Measurements from ENCODE around the gene ARFGAP2.

The ARFGAP2 gene

DNA sequence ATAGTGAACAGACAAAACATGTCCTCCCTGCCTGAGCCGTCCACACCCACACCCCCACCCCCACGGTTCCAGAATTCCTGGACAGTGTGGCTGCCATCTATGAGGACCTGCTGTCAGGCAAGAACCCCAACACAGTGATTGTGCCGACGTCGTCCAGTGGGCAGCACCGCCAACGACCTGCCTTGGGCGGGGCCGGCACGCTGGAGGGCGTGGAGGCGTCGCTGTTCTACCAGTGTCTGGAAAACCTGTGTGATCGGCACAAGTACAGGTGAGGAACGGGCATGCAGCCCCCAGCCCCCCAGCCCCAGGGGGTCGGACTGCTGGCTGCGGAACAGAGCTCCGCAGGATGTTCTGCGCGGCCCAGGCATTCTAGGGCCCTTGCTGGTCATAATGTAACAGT is 19.7 kb downstream of the ARFGAP2 start:
- Histone ChIP-seq H3K9me3 (ENCODE audit: control insufficient read depth, low read length) (no peaks in the 10 kb centered on the region), H3K4me3 (ENCODE audit: low read depth, low read length) (no peak overlapping the region), H2AFZ (no peak overlapping the region), H3K79me2 (no peaks in the 10 kb centered on the region), H3K27ac (no peak overlapping the region), H3K36me3 (ENCODE audit: control insufficient read depth, insufficient read depth, low read length) (no peaks in the 10 kb centered on the region), H3K27me3 (ENCODE audit: control insufficient read depth, insufficient read depth, low read length) (no peaks in the 10 kb centered on the region), H3K9ac (no peak overlapping the region), H3K4me1 (no peaks in the 10 kb centered on the region), H3K4me2 (ENCODE audit: low read length) (no peak overlapping the region)
- TF ChIP-seq, protein P1, sequence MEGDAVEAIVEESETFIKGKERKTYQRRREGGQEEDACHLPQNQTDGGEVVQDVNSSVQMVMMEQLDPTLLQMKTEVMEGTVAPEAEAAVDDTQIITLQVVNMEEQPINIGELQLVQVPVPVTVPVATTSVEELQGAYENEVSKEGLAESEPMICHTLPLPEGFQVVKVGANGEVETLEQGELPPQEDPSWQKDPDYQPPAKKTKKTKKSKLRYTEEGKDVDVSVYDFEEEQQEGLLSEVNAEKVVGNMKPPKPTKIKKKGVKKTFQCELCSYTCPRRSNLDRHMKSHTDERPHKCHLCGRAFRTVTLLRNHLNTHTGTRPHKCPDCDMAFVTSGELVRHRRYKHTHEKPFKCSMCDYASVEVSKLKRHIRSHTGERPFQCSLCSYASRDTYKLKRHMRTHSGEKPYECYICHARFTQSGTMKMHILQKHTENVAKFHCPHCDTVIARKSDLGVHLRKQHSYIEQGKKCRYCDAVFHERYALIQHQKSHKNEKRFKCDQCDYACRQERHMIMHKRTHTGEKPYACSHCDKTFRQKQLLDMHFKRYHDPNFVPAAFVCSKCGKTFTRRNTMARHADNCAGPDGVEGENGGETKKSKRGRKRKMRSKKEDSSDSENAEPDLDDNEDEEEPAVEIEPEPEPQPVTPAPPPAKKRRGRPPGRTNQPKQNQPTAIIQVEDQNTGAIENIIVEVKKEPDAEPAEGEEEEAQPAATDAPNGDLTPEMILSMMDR (IDR thresholded peaks at IDR 0.05) = no peak

DNA sequence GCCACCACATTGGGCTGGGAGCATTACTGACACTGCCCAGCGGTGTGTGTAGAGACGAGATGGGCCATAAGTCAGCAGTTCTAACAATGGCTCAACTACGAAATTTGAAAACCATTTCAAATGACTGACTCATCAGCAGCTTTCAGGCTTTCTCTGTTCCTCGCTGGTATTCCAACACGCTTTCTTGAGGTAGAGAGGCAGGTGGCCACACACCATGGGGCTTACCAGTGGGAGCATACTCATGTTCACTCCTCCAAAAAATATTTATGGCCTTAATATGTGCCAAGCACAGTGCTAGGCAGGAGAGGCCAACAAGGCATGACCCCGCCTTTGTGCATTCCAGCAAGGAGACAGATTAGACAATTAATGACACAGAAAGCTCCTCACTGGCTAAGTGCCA is 20.3 kb downstream of the ARFGAP2 start:
- Histone ChIP-seq H3K4me2 (ENCODE audit: low read length) (no peak overlapping the region), H3K79me2 (no peaks in the 10 kb centered on the region), H3K9ac (no peak overlapping the region), H2AFZ (no peak overlapping the region), H3K27me3 (ENCODE audit: control insufficient read depth, insufficient read depth, low read length) (no peaks in the 10 kb centered on the region), H3K9me3 (ENCODE audit: control insufficient read depth, low read length) (no peaks in the 10 kb centered on the region), H3K4me3 (ENCODE audit: low read depth, low read length) (no peak overlapping the region), H3K36me3 (ENCODE audit: control insufficient read depth, insufficient read depth, low read length) (no peaks in the 10 kb centered on the region), H3K4me1 (no peaks in the 10 kb centered on the region), H3K27ac (no peak overlapping the region)
- TF ChIP-seq, protein P1 (IDR thresholded peaks at IDR 0.05) = no peak

DNA sequence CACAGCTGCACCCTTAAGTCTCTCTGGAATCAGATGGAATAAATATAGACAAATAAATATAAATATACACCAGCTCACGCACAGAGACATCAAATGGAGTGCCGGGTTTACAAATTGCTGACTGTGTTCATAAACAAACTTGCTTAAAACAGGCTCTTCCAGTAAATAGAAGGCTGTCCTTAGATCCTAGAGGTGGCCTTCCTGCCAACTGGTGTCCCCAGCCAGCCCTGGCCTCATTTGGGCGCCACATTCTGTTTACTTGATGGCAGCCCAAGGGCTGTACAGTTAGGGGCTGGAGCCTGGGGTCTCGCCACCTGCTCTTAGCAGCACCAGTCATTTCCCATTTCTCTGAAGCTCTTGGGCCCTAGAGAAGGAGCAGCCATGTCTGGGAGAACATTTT is 20.8 kb downstream of the ARFGAP2 start:
- Histone ChIP-seq H3K9me3 (ENCODE audit: control insufficient read depth, low read length) (no peaks in the 10 kb centered on the region), H3K27ac (no peak overlapping the region), H3K36me3 (ENCODE audit: control insufficient read depth, insufficient read depth, low read length) (no peaks in the 10 kb centered on the region), H3K4me3 (ENCODE audit: low read depth, low read length) (no peak overlapping the region), H3K27me3 (ENCODE audit: control insufficient read depth, insufficient read depth, low read length) (no peaks in the 10 kb centered on the region), H3K4me1 (no peaks in the 10 kb centered on the region), H2AFZ (no peak overlapping the region), H3K9ac (no peak overlapping the region), H3K79me2 (no peaks in the 10 kb centered on the region), H3K4me2 (ENCODE audit: low read length) (no peak overlapping the region)
- TF ChIP-seq, protein P1 (IDR thresholded peaks at IDR 0.05) = no peak

DNA sequence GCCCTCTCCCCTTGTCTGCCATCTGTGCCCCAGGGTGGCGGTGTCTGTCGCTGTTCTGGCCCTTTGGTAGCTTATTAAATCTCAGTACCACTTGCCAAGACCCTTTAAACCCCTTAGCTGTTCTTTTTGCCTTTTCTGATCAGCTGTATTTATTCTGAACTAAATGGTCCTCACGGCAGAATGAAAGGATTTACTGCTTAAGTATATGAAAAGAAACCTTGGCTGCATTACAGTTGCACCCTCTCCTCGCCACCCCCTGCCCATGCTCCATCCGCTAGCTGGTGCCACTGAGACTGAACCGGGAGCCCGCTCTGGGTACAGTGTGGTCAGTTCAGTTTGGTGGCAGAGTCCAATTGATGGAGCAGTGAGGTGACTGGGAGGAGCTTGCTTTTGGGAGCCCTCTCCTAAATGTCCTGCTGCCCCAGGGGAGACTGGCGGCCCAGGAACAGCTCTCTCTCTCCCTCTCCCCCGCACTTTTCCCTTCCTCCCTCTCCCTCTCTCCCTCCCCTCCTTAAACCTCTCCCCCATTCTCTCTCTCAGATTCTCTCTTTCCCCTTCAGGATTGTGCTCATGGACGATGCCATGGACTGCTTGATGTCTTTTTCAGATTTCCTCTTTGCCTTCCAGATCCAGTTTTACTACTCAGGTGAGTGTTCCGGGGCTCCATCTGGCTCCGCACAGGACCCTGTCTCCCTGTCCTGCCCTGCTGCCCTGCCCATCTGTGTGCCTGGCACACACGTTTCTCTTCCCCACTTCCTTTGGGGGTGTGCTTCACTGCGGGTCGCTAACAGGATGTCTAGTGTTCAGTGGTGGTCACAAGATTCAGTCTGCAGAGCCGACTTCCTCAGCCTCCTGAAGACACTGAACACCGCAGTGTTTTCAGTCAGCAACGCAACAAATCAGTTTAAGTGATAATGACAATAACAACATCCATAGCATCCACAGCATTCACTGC is 21.8 kb downstream of the ARFGAP2 start:
- no peak overlapping the region for H3K4me2 ChIP-seq (ENCODE audit: low read length)
- H3K9ac ChIP-seq = no peak overlapping the region
- no peaks in the 10 kb centered on the region for H3K4me1 ChIP-seq

More for the DNA sequence above, 21.8 kb downstream of the ARFGAP2 start:
- H3K4me3 ChIP-seq (ENCODE audit: low read depth, low read length) = no peak overlapping the region
- TF ChIP-seq, protein P1 (IDR thresholded peaks at IDR 0.05) = no peak
- H3K27me3 ChIP-seq (ENCODE audit: control insufficient read depth, insufficient read depth, low read length) = no peaks in the 10 kb centered on the region
- H3K36me3 ChIP-seq (ENCODE audit: control insufficient read depth, insufficient read depth, low read length) = no peaks in the 10 kb centered on the region
- no peak overlapping the region for H3K27ac ChIP-seq
- H3K9me3 ChIP-seq (ENCODE audit: control insufficient read depth, low read length) = no peaks in the 10 kb centered on the region
- no peaks in the 10 kb centered on the region for H3K79me2 ChIP-seq
- no peak overlapping the region for H2AFZ ChIP-seq
